ENCODE data around the gene PPIL6.

DNA sequence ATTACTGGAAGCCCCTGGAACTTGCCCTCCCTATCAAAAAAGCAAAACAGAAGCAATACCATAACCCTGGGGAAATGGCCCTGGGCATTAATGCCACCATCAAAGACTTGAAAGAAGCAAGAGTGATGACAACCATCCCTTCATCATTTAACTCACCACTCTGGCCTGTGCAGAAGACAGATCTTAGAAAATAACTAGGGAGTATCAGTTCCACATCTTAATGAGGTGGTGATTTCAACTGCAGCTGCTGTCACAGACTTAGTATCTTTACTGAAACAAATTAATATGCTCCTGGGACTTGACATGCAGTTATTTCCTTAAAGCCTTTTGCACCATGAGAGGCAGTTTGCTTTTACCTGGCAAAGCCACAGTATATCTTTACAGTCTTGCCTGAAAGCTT lies 82.2 kb downstream of the PPIL6 start:
- TF ChIP-seq, protein P1, sequence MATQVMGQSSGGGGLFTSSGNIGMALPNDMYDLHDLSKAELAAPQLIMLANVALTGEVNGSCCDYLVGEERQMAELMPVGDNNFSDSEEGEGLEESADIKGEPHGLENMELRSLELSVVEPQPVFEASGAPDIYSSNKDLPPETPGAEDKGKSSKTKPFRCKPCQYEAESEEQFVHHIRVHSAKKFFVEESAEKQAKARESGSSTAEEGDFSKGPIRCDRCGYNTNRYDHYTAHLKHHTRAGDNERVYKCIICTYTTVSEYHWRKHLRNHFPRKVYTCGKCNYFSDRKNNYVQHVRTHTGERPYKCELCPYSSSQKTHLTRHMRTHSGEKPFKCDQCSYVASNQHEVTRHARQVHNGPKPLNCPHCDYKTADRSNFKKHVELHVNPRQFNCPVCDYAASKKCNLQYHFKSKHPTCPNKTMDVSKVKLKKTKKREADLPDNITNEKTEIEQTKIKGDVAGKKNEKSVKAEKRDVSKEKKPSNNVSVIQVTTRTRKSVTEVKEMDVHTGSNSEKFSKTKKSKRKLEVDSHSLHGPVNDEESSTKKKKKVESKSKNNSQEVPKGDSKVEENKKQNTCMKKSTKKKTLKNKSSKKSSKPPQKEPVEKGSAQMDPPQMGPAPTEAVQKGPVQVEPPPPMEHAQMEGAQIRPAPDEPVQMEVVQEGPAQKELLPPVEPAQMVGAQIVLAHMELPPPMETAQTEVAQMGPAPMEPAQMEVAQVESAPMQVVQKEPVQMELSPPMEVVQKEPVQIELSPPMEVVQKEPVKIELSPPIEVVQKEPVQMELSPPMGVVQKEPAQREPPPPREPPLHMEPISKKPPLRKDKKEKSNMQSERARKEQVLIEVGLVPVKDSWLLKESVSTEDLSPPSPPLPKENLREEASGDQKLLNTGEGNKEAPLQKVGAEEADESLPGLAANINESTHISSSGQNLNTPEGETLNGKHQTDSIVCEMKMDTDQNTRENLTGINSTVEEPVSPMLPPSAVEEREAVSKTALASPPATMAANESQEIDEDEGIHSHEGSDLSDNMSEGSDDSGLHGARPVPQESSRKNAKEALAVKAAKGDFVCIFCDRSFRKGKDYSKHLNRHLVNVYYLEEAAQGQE (IDR thresholded peaks at IDR 0.05; ENCODE audit: unreplicated experiment), result no peak
- TF ChIP-seq CTCF (conservative IDR thresholded peaks at IDR 0.05; ENCODE audit: low read depth in 2 of 2) (no peak), POLR2AphosphoS5 (IDR thresholded peaks at IDR 0.05; ENCODE audit: low read depth) (no peak), EZH2phosphoT487 (IDR thresholded peaks at IDR 0.05; ENCODE audit: unreplicated experiment) (no peak), CREB1 (CRISPR knock-in tag; IDR thresholded peaks at IDR 0.05; ENCODE audit: low read depth) (no peak), EZH2 (IDR thresholded peaks at IDR 0.05; ENCODE audit: low read depth, unreplicated experiment) (no peak), JUNB (IDR thresholded peaks at IDR 0.05; ENCODE audit: unreplicated experiment) (no peak), ZNF331 (CRISPR knock-in tag; IDR thresholded peaks at IDR 0.05; ENCODE audit: low read depth) (no peak), NANOG (IDR thresholded peaks at IDR 0.05; ENCODE audit: borderline replicate concordance) (no peak), STAT1 (IDR thresholded peaks at IDR 0.05; ENCODE audit: unreplicated experiment) (no peak), ZNF114 (CRISPR knock-in tag; IDR thresholded peaks at IDR 0.05) (no peak), ZNF462 (CRISPR knock-in tag; IDR thresholded peaks at IDR 0.05) (no peak)
- TF ChIP-seq, protein P2, sequence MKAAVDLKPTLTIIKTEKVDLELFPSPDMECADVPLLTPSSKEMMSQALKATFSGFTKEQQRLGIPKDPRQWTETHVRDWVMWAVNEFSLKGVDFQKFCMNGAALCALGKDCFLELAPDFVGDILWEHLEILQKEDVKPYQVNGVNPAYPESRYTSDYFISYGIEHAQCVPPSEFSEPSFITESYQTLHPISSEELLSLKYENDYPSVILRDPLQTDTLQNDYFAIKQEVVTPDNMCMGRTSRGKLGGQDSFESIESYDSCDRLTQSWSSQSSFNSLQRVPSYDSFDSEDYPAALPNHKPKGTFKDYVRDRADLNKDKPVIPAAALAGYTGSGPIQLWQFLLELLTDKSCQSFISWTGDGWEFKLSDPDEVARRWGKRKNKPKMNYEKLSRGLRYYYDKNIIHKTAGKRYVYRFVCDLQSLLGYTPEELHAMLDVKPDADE (IDR thresholded peaks at IDR 0.05), result no peak
